GF-D8 (cell line): ENCODE data around the gene SF3A1.
"Not testable (repeated sequence)": the region's sequence is repeated elsewhere in the genome, so short reads cannot be mapped to it uniquely, and the experiment has no call there.

Experiments used
- DNase-seq: peaks from one replicate; lab custom pipeline; 2025; lab: John Stamatoyannopoulos, UW

Gene SF3A1

GRCh38 chr22:30356449-30357235 is at the start of gene SF3A1, which contains the start of gene CCDC157:
Gene SF3A1, minus strand, starts transcription at chr22:30356894. Its CDS starts 102 bp downstream, at chr22:30356792.
Gene CCDC157, plus strand, starts transcription at chr22:30357007. Its CDS starts 8,994 bp downstream, at chr22:30366001.
- peak; percentile 57 for DNase-seq

- DNase-seq: no peak
Observed at GRCh38 chr22:30406400-30406799, 49.7 kb upstream of the SF3A1 start.

GRCh38 chr22:30405731-30406130 is 49.0 kb upstream of the SF3A1 start:
- no peak for DNase-seq

GRCh38 chr22:30404307-30404706 is 47.6 kb upstream of the SF3A1 start:
- no peak for DNase-seq

GRCh38 chr22:30402766-30403104 is 46.0 kb upstream of the SF3A1 start:
- not testable (repeated sequence) for DNase-seq

GRCh38 chr22:30402028-30402765 is 45.5 kb upstream of the SF3A1 start:
- DNase-seq: no peak

GRCh38 chr22:30401024-30401423 is 44.3 kb upstream of the SF3A1 start:
- DNase-seq: not testable (repeated sequence)

GRCh38 chr22:30400159-30400558 is 43.5 kb upstream of the SF3A1 start:
- DNase-seq: no peak

GRCh38 chr22:30399718-30400117 is 43.0 kb upstream of the SF3A1 start:
- DNase-seq: no peak

GRCh38 chr22:30398685-30399680 is 42.3 kb upstream of the SF3A1 start:
- no peak for DNase-seq

GRCh38 chr22:30397656-30398635 is 41.3 kb upstream of the SF3A1 start:
- DNase-seq: no peak

- no peak for DNase-seq
Observed at GRCh38 chr22:30396871-30397655, 40.4 kb upstream of the SF3A1 start, which contains the start of gene SEC14L2. Gene SEC14L2, plus strand, starts transcription at chr22:30397018. Its CDS starts 99 bp downstream, at chr22:30397117.

GRCh38 chr22:30393885-30394284 is 37.2 kb upstream of the SF3A1 start:
- DNase-seq: no peak

- no peak for DNase-seq
Observed at GRCh38 chr22:30393322-30393680, 36.6 kb upstream of the SF3A1 start.

GRCh38 chr22:30392661-30393321 is 36.1 kb upstream of the SF3A1 start:
- no peak for DNase-seq

- peak; percentile 64 for DNase-seq
Observed at GRCh38 chr22:30390974-30391691, 34.4 kb upstream of the SF3A1 start.

GRCh38 chr22:30386960-30387827 is 30.5 kb upstream of the SF3A1 start, which contains the start of gene RNF215:
Gene RNF215, minus strand, starts transcription at chr22:30387411. Its CDS starts 98 bp downstream, at chr22:30387313.
- peak; percentile 16 for DNase-seq

GRCh38 chr22:30386608-30386959 is 29.9 kb upstream of the SF3A1 start:
- DNase-seq: no peak
